Fibroblast of mammary gland (primary cell): ENCODE data around the gene PABPC1L2B.
"Not testable (repeated sequence)": the region's sequence is repeated elsewhere in the genome, so short reads cannot be mapped to it uniquely, and the experiment has no call there.

Experiments used
- DNase-seq: peaks from one replicate; pipeline ENCODE4 v3.0.0-alpha.2; 2010; ENCODE audit warnings: low read depth
- H3K4me3 ChIP-seq: 2 replicates; pipeline ENCODE4 v1.5.1; 2011; ENCODE audit warnings: low read depth, mild to moderate bottlenecking, low read length, moderate library complexity; ENCODE audit not compliant: control insufficient read depth
- TF ChIP-seq, protein P1 (sequence below): conservative IDR thresholded peaks from 2 replicates; pipeline ENCODE4 v1.5.1; 2011; ENCODE audit warnings: low read depth, low read length, inconsistent platforms; ENCODE audit not compliant: control insufficient read depth, insufficient read depth

Gene PABPC1L2B

GRCh38 chrX:73002733-73003132, at the start of gene PABPC1L2B:
PABPC1L2B (plus strand) TSS chrX:73002939; CDS start chrX:73003643, 704 bp downstream.
- not testable (repeated sequence) for DNase-seq, H3K4me3 ChIP-seq

- not testable (repeated sequence) for DNase-seq, H3K4me3 ChIP-seq
These were observed 42.8 kb upstream of the PABPC1L2B start for GRCh38 chrX:72959971-72960370.

- H3K4me3 ChIP-seq, DNase-seq: not testable (repeated sequence)
These were observed 30.9 kb upstream of the PABPC1L2B start for GRCh38 chrX:72971859-72972258.

DNA sequence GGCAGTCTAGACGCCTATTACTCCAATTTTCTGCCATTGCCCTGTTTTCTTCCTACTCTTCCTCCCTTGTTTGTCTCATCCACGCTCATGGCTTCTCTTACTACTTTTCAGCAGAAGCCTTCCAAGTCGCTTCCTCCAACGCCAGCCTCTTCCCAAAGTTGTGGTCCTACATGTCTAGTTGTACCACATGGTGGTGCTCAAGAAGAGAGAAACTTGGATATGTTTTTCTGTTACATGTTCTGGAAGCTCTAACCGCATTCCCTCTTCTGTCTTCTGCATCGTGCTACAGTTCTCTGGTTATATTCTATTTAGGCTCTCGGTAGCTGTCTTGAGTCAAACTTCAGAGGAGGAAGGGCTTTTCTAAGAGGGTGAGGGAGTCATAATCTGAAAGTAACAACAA, 27.9 kb upstream of the PABPC1L2B start:
- not testable (repeated sequence) for H3K4me3 ChIP-seq, DNase-seq

DNA sequence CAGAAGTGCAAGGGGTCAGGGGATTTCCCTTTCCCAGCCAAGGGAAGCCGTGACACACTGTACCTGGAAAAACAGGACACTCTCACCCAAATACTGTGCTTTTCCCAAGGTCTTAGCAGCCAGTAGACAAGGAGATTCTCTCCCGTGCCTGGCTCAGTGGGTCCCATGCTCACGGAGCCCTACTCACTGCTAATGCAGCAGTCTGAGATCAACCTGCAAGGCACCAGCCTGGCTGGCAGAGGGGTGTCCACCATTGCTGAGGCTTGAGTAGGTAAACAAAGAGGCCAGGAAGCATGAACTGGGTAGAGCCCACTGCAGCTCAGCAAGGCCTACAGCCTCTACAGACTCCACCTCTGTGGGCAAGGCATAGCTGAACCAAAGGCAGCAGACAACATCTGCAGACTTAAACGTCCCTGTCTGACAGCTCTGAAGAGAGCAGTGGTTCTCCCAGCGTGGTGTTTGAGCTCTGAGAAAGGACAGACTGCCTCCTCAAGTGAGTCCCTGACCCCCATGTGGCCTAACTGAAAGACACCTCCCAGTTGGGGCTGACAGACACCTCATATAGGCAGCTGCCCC, 21.8 kb upstream of the PABPC1L2B start:
- DNase-seq, H3K4me3 ChIP-seq: not testable (repeated sequence)

DNA sequence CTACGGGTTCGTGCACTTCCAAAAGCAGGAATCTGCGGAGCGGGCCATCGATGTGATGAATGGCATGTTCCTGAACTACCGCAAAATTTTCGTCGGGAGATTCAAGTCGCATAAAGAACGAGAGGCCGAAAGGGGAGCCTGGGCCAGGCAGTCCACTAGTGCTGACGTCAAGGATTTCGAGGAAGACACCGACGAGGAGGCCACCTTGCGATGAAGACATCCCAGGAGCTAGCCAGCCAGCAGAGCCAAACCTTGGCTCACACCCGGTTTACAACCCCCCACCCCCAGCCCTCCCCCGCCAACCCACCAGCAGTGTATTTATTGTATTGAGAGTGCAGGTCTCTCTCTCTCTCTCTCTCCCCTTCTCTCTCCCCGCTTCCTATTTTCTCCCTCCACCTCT, 1.3 kb downstream of the PABPC1L2B start:
- DNase-seq, H3K4me3 ChIP-seq: not testable (repeated sequence)

DNA sequence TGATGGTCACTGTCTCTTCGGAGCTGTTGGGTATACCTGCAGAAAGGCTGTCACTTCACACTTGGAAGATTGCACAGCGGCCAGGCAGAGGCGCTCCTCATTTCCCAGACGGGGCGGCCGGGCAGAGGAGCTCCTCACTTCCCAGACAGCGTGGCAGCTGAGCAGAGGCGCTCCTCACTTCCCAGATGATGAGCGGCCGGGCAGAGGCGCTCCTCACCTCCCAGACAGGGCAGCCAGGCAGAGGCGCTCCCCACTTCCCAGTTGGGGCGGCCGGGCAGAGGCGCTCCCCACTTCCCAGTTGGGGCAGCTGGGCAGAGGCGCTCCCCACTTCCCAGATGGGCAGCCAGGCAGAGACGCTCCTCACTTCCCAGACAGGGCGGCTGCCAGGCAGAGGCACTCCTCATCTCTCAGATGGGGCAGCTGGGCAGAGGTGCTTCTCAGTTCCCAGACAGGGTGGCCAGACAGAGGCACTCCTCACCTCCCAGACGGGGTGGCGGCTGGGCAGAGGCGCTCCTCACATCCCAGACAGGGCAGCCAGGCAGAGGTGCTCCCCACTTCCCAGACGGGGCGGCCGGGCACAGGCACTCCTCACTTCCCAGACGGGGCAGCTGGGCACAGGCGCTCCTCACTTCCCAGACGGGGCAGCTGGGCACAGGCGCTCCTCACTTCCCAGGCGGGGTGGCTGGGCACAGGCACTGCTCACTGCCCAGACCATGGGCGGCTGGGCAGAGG, 18.8 kb downstream of the PABPC1L2B start:
- TF ChIP-seq, protein P1, sequence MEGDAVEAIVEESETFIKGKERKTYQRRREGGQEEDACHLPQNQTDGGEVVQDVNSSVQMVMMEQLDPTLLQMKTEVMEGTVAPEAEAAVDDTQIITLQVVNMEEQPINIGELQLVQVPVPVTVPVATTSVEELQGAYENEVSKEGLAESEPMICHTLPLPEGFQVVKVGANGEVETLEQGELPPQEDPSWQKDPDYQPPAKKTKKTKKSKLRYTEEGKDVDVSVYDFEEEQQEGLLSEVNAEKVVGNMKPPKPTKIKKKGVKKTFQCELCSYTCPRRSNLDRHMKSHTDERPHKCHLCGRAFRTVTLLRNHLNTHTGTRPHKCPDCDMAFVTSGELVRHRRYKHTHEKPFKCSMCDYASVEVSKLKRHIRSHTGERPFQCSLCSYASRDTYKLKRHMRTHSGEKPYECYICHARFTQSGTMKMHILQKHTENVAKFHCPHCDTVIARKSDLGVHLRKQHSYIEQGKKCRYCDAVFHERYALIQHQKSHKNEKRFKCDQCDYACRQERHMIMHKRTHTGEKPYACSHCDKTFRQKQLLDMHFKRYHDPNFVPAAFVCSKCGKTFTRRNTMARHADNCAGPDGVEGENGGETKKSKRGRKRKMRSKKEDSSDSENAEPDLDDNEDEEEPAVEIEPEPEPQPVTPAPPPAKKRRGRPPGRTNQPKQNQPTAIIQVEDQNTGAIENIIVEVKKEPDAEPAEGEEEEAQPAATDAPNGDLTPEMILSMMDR, result no peak
- DNase-seq, result no peak
- no peak overlapping the region for H3K4me3 ChIP-seq

- H3K4me3 ChIP-seq, DNase-seq: not testable (repeated sequence)
These were observed 19.3 kb downstream of the PABPC1L2B start for GRCh38 chrX:73022093-73022445.

- TF ChIP-seq, protein P1, result no peak
- no peak overlapping the region for H3K4me3 ChIP-seq
- no peak for DNase-seq
These were observed 26.1 kb downstream of the PABPC1L2B start for GRCh38 chrX:73028876-73029275.
